ENCODE results near the gene GATAD2A.

GRCh38 chr19:19379527-19379926 is 25.9 kb upstream of the GATAD2A start:
- TF ChIP-seq, protein P1, sequence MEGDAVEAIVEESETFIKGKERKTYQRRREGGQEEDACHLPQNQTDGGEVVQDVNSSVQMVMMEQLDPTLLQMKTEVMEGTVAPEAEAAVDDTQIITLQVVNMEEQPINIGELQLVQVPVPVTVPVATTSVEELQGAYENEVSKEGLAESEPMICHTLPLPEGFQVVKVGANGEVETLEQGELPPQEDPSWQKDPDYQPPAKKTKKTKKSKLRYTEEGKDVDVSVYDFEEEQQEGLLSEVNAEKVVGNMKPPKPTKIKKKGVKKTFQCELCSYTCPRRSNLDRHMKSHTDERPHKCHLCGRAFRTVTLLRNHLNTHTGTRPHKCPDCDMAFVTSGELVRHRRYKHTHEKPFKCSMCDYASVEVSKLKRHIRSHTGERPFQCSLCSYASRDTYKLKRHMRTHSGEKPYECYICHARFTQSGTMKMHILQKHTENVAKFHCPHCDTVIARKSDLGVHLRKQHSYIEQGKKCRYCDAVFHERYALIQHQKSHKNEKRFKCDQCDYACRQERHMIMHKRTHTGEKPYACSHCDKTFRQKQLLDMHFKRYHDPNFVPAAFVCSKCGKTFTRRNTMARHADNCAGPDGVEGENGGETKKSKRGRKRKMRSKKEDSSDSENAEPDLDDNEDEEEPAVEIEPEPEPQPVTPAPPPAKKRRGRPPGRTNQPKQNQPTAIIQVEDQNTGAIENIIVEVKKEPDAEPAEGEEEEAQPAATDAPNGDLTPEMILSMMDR (conservative IDR thresholded peaks at IDR 0.05; ENCODE audit: low read length) = no peak
- no peak for TF ChIP-seq EZH2phosphoT487 (IDR thresholded peaks at IDR 0.05; ENCODE audit: borderline replicate concordance)

All from Loucy (cell line).